Heart left ventricle (tissue), 16 donors: Measurements from ENCODE around the gene TMEM82. TPM values are rescaled to one million over a fixed set of nuclear protein-coding genes. Genes with fewer than 3 reads are reported as not detected.
A peak's percentile ranks its signal among the peaks of the same experiment; 100 is the strongest.
"Not testable (repeated sequence)": the region's sequence is repeated elsewhere in the genome, so short reads cannot be mapped to it uniquely, and the experiment has no call there.

Experiments used
- ATAC-seq, 4 donors: fragments of 200-7000 bp; cut with Tn5 transposase; one replicate each; pipeline ENCODE4 v1.9.1; 2020 to 2022; ENCODE audit warnings: moderate library complexity in 4 of 4, mild to moderate bottlenecking in 3 of 4, moderate number of reproducible peaks in 1 of 4
- DNase-seq, 5 donors: peaks; one replicate each; pipeline ENCODE4 v3.0.0-alpha.2; 2020
- H3K27ac ChIP-seq, 12 donors: fragments of 200-600 bp; sonication (generic) in 4 of 12; one replicate each; pipeline versions ENCODE4 v1.5.0 to v1.8.0; 2016 to 2022; ENCODE audit warnings: mild to moderate bottlenecking in 2 of 12
- H3K27me3 ChIP-seq, 9 donors: fragments of 200-600 bp; sonication (generic) in 2 of 9; one replicate each; pipeline versions ENCODE4 v1.5.1 to v1.8.0; 2016 to 2022; ENCODE audit warnings: mild to moderate bottlenecking in 3 of 9
- H3K36me3 ChIP-seq, 9 donors: fragments of 200-600 bp; sonication (generic) in 2 of 9; one replicate each; pipeline versions ENCODE4 v1.5.0 to v1.8.0; 2018 to 2022; ENCODE audit warnings: mild to moderate bottlenecking in 2 of 9
- H3K4me1 ChIP-seq, 12 donors: fragments of 200-600 bp; sonication (generic) in 4 of 12; one replicate each; pipeline versions ENCODE4 v1.5.0 to v1.8.0; 2016 to 2022; ENCODE audit warnings: mild to moderate bottlenecking in 3 of 12
- H3K4me3 ChIP-seq, 12 donors: fragments of 200-600 bp; sonication (generic) in 4 of 12; one replicate each; pipeline versions ENCODE4 v1.5.0 to v1.8.0; 2017 to 2022; ENCODE audit warnings: mild to moderate bottlenecking in 9 of 12, moderate library complexity in 4 of 12
- H3K9me3 ChIP-seq, 12 donors: fragments of 200-600 bp; sonication (generic) in 4 of 12; one replicate each; pipeline versions ENCODE4 v1.5.0 to v1.8.0; 2016 to 2022; ENCODE audit warnings: mild to moderate bottlenecking in 1 of 12
- CTCF ChIP-seq, 12 donors: fragments of 200-600 bp; sonication (generic) in 4 of 12; IDR thresholded peaks; one replicate each; pipeline versions ENCODE4 v1.5.0 to v1.8.0; 2018 to 2022; ENCODE audit warnings: antibody characterized with exemption in 12 of 12, mild to moderate bottlenecking in 5 of 12
- POLR2A ChIP-seq, 2 donors: fragments of 450-650 bp; IDR thresholded peaks; one replicate each; pipeline ENCODE4 v1.6.1; 2017; ENCODE audit warnings: antibody characterized with exemption in 2 of 2, mild to moderate bottlenecking in 2 of 2, moderate library complexity in 2 of 2
- WGBS, 4 donors: extraction: QIAGEN DNeasy Blood & Tissue Kit in 2 of 4; methylation state at CpG; one replicate each; pipeline versions ENCODE4 v1.1.5 to v1.1.7; 2013 to 2018; 5-methylcytosine and 5-hydroxymethylcytosine counted together
- intact Hi-C, 10 donors: fragments of 100-400 bp; cut with DNase I; formaldehyde crosslinking; loops; one replicate each; pipeline versions ENCODE4 v1.11.1 to v1.14.2; 2022
- long read RNA-seq, 3 donors: library from polyadenylated mRNA; unstranded; transcript quantifications; one replicate each; pipeline ENCODE4 v2.0.0, GENCODE V29; 2020 to 2021
- polyA plus RNA-seq, 2 donors: library from polyadenylated mRNA; stranded (reverse); fragments of 200-250 nt; gene quantifications; one replicate each; pipeline ENCODE4 v1.2.3, GENCODE V29; 2013
- total RNA-seq, 9 donors: library from RNA; depleted of rRNA in 2 of 9; stranded (reverse); fragments of >200 nt in 2 of 9; fragmentation: NEBNext Ultra II Directional in 3 of 9; extraction: Animal tissue kit (Norgen Biotek cat#: 25700) in 3 of 9; gene quantifications; one replicate each; pipeline versions ENCODE4 v1.1.0 to v1.2.4, GENCODE V29; 2016 to 2023
- donor health status: ischemic (EF 13 %, LVEDD 7.1; RV severe dilation, severe dysfunction).
- donor health status: healthy with polysubstance abuse.
- donor health status: DM: no; HTN: yes; CAD: no.
- donor health status: DM: no; HTN: no; CAD: no.
- donor health status: ischemic (EF 25% LVEDD 6.9; RV normal size, moderate dysfunction).
- donor health status: ischemic (EF 25% LVEDD 5.7; RV mildly dilated, moderate dysfunction).
- donor health status: healthy.
- donor health status: DM: yes; HTN: yes; CAD: no.
- donor health status: ischemic (EF 35%, LVEDD 5.7; RV mildly dilated, moderate dysfunction).
- donor health status: nonischemic (EF 11% LVEDD 7.7; RV severe dilation, severe dysfunction).
- donor health status: DM: yes; HTN: yes; CAD: no.
- donor health status: PGD.
- donor health status: ischemic (EF 29% LVEDD 5.4; RV normal size, mild dysfunction).
- donor health status: nonischemic (EF 23%, LVEDD 6.1; RV moderate dilation, normal function).

Gene TMEM82
- total RNA-seq (not detected), polyA plus RNA-seq (not detected)
- long read RNA-seq, donor 1: 0 reads
- long read RNA-seq, donor 2: 0 reads
- long read RNA-seq, donor 3: 0 reads

- Histone ChIP-seq H3K4me1 (peaks cover 0 to 23% (median 0%) of the 10 kb centered on the region in 12 donors), H3K27me3 (no peaks in the 10 kb centered on the region), H3K4me3 (no peak within 1 kb of the TSS), H3K27ac (no peak within 1 kb of the TSS), H3K9me3 (no peaks in the 10 kb centered on the region), H3K36me3 (peaks cover 0 to 6% (median 0%) of the 10 kb centered on the region in 9 donors)
- TF ChIP-seq CTCF (IDR thresholded peaks at IDR 0.05) (no peak), POLR2A (IDR thresholded peaks at IDR 0.05) (no peak)
- DNase-seq: no peak
- intact Hi-C loops: loop anchor here in 3 of 10 donors (5.0 to 10.0 kb wide), 2 partner anchors 145 to 148 kb away; no protein-coding TSS in a partner anchor
- WGBS, 4 donors: 39 to 50% (median 41%) methylated on average over 14 of the region's 14 CpGs
- ATAC-seq: no peak
These were observed at the start of gene TMEM82 for GRCh38 chr1:15742339-15742801. TMEM82 (plus strand) TSS chr1:15742499; CDS start chr1:15742560, 61 bp downstream.

GRCh38 chr1:15693371-15693770, 48.9 kb upstream of the TMEM82 start:
- H3K36me3 ChIP-seq: peaks cover 0 to 22% (median 8%) of the 10 kb centered on the region in 9 donors
- TF ChIP-seq POLR2A (IDR thresholded peaks at IDR 0.05) (no peak), CTCF (IDR thresholded peaks at IDR 0.05) (no peak)
- no peak overlapping the region for H3K4me3 ChIP-seq
- ATAC-seq (peak in 3 of 4 donors; percentile 15 to 51 (median 48)), DNase-seq (no peak)
- H3K4me1 ChIP-seq: peaks cover 6 to 63% (median 49%) of the 10 kb centered on the region in 12 donors
- H3K27ac ChIP-seq: peak overlapping the region in 4 of 12 donors; percentile 2 to 39 (median 22)
- no peaks in the 10 kb centered on the region for H3K27me3 ChIP-seq
- 74 to 83% (median 78%) methylated on average over 5 of the region's 5 CpGs for WGBS, 4 donors
- H3K9me3 ChIP-seq: no peaks in the 10 kb centered on the region
- intact Hi-C loops: no loop called here

- intact Hi-C loops: no loop called here
- TF ChIP-seq CTCF (IDR thresholded peaks at IDR 0.05) (no peak), POLR2A (IDR thresholded peaks at IDR 0.05) (no peak)
- Histone ChIP-seq H3K4me1 (peaks cover 5 to 66% (median 48%) of the 10 kb centered on the region in 12 donors), H3K36me3 (peaks cover 0 to 25% (median 10%) of the 10 kb centered on the region in 9 donors), H3K27ac (peak overlapping the region in 9 of 12 donors; percentile 12 to 93 (median 38)), H3K27me3 (no peaks in the 10 kb centered on the region), H3K4me3 (peak overlapping the region in 1 of 12 donors; percentile 26), H3K9me3 (no peaks in the 10 kb centered on the region)
- WGBS, 4 donors: 37 to 52% (median 46%) methylated on average over 10 of the region's 10 CpGs
- ATAC-seq (peak in 3 of 4 donors; percentile 21 to 57 (median 53)), DNase-seq (no peak)
These were observed 45.3 kb upstream of the TMEM82 start for GRCh38 chr1:15696956-15697521.

- intact Hi-C loops: no loop called here
- TF ChIP-seq CTCF (IDR thresholded peaks at IDR 0.05) (no peak), POLR2A (IDR thresholded peaks at IDR 0.05) (no peak)
- Histone ChIP-seq H3K4me3 (no peak overlapping the region), H3K27me3 (no peaks in the 10 kb centered on the region), H3K9me3 (no peaks in the 10 kb centered on the region), H3K36me3 (peaks cover 0 to 25% (median 14%) of the 10 kb centered on the region in 9 donors), H3K27ac (peak overlapping the region in 1 of 12 donors; percentile 93), H3K4me1 (peaks cover 6 to 65% (median 45%) of the 10 kb centered on the region in 12 donors)
- ATAC-seq: no peak
- WGBS, 4 donors: 96 to 99% (median 97%) methylated on average over 2 of the region's 2 CpGs
- no peak for DNase-seq
These were observed 44.1 kb upstream of the TMEM82 start for GRCh38 chr1:15698201-15698600.

- H3K4me1 ChIP-seq: peaks cover 9 to 72% (median 53%) of the 10 kb centered on the region in 12 donors
- H3K27me3 ChIP-seq, DNase-seq, intact Hi-C loops, H3K27ac ChIP-seq, H3K9me3 ChIP-seq, H3K4me3 ChIP-seq, ATAC-seq: not testable (repeated sequence)
- 91 to 96% (median 93%) methylated on average over 4 of the region's 4 CpGs for WGBS, 4 donors
- H3K36me3 ChIP-seq: peaks cover 0 to 25% (median 14%) of the 10 kb centered on the region in 9 donors
These were observed 43.0 kb upstream of the TMEM82 start for GRCh38 chr1:15699321-15699720.
